HG03432 (cell line): ENCODE measurements around the gene SYNJ2.

ENCODE experiments used
- ATAC-seq: cut with Tn5 transposase; IDR thresholded peaks from one replicate; pipeline ENCODE4 v1.9.1; 2021; ENCODE audit warnings: mild to moderate bottlenecking, moderate library complexity; ENCODE audit not compliant: unreplicated experiment

Gene SYNJ2

DNA sequence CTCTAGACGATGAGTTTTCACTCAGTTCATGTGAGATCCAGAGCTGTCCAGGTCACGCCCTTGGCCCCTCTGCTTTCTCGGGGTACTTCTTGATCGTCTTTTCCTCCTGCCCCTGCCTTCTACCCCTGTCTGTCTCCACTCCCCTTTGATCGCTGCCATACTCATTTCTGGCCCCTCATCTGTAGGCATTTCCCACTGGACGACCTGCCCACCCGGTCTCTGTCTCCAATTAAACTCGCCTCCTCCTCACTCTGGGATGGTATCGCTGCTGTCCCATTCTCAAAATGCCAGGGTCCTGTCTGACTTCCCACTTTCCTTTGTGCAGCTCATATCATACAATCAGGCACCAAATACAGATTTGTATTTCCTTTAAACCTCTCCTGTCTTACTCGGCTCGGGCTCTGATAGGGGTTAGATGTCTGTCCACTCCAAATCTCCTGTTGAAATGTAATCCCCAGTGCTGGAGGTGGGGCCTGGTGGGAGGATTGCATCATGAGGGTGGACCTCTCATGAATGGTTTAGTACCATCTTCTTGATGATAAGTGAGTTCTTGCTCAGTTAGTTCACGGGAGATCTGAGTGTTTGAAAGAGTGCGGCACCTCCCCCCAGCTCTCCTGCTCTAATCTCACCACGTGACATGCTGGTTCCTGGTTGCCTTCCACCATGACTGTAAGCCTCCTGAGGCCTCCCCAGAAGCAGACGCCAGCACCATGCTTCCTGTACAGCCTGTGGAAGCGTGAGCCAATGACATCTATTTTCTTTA is 3.5 kb upstream of the SYNJ2 start:
- ATAC-seq, result no peak

DNA sequence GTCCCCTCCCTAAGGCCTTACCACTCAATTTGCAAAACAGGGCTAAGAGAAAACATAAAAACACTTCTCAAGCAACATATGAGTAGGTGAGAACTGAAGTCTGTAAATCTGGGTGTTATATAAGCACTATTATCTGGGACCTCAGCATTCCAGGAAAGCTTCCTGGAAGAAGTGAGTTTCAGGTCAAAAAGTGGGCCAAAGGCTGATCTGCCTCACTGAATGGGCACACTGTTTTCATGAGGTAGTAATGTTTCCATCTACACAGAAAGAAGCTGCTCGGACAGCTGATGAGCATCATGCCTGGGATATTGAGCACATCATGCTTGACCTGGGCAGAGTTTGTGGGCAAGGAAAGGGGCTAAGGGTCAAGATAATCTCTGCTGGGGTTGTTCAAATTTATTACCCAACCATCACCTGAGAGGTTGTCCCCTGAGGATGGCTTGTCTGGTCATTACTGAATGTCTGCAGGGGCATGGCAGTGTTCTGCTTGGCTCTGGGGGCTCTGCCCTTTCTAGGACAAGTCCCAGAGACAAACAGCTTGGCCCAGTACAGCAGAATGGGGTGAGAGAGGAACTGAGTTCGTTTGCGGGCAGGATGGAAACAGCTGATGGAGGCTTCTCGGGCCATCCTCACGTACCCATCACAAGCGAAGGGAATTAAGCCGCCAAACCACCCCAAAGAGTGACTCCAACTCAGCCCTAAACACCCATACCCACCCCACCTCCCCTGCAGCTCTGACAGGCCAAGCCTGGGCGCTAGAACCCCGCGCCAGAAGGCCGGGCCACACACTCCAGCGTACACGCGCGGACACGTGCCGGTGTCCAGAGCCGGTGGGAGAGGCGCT is 1.2 kb upstream of the SYNJ2 start:
- peak; percentile 2 for ATAC-seq

DNA sequence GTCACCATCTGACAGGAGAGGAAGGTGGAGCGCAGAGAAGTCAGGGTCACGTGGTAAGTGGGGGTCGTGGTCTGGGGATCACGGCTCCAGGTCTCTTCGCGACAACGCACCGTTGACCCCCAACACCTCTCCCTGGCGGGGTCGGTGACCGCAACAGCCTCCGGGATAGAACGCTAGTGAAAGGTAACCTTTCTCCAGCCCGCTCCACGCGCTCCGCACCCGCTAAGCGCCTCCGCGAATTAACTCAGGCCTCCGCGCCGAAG is 600 bp upstream of the SYNJ2 start:
- peak; percentile 39 for ATAC-seq

DNA sequence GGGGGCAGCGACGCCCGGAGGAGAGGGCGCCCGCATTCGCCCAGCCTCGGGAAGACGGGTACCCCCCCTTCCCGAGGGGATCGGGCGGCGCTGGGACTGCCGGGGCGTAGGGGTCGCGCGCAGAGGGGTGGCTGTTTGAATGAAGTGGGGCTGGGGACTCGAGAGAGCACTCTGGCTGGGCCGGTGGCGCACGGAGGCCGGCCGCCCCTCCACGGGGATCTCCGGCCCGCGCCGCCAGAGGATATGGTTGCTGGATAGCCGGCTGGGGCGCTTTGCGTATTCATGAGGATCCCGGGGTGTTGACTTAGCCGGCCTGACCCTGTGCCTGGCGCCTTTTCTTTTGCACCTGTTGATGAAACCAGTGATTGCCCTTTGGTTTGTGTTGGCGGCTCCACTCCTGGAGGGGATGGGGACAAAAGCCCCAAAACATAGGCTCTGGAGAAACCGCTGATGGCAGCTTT is 469 bp downstream of the SYNJ2 start:
- ATAC-seq, result peak; percentile 38

DNA sequence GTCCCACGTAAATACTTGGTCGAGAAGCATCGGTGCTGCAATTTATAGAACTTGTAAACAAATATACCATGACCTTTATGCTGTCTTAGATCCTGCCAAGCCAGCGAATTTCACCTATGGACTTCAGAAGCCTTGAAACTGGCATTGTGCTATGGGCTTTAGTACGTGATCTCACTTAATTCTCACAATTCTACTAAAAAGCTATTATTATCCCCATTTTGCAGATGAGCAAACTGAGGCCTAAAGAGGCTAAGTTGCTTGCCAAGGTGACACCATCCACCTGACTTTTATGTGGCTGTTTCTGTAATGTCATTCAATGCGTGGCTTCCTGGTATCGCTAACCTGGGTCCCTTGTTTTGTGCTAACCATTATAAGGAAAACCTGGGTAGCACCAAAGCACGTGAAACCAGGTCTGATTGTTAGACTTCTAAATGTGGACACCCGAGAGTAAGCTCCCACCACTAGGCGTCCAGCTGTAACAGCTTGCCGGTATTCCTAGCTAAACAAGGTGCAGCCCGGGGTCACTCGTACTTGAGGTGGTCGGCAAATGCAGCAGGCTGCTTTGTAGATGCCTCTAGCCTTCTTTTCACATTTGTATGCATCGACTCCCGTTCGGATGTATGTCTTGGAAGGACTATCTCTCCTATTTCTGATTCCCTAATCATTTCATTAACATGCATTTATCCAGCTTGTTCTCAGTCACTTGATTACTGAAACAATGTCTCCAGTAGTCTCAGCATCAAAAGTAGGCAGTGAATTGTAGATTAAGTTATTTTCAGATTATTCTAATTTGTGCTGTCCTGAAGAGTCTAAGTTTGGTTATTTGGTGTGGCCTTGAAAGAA is 1.1 kb downstream of the SYNJ2 start:
- ATAC-seq, result no peak

DNA sequence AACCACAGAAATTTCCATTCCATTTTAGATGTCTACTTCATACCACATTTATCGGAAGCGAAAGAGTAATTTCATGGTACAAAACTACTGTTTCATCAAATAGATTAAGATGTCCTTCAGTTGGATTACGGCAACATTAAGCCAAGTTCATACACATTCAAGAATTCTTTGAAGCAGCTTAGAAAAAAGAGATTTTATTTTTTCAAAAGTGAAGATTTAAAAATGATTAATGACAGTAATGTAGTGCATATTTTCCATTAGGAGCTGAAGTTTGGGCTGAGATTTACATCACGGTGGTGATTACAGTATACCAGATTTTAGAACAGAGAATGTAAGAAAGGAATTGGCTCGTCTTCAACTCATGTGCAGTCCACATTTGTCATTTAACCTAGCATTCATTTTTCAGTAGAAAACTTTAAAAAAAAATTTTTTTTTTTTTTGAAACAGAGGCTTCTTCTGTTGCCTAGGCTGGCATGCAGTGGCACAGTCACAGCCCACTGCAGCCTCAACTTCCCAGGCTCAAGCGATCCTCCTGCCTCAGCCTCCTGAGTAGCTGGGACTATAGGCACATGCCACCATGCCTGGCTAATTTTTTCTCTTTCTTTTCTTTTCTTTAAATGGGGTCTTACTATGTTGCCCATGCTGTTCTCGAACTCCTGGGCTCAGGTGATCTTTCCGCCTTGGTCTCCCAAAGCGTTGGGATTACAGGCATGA is 1.9 kb downstream of the SYNJ2 start:
- no peak for ATAC-seq

DNA sequence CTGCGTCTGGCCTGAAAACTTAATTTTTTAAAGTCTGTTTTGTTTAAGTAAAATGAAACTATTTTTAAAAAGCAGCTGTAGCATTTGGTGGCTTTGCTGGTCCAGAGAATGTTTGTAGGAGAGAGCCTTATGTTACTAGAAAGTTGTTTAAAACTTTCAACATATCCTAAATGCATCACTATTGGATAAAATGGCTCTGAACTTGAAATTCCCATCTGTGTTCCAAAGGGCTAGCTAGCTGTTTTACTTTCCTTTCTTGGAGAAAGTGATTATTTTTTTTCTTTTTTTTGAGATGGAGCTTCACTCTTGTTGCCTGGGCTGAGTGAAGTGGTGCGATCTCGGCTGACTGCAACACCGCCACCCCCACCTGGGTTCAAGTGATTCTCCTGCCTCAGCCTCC is 2.5 kb downstream of the SYNJ2 start:
- ATAC-seq, result no peak

DNA sequence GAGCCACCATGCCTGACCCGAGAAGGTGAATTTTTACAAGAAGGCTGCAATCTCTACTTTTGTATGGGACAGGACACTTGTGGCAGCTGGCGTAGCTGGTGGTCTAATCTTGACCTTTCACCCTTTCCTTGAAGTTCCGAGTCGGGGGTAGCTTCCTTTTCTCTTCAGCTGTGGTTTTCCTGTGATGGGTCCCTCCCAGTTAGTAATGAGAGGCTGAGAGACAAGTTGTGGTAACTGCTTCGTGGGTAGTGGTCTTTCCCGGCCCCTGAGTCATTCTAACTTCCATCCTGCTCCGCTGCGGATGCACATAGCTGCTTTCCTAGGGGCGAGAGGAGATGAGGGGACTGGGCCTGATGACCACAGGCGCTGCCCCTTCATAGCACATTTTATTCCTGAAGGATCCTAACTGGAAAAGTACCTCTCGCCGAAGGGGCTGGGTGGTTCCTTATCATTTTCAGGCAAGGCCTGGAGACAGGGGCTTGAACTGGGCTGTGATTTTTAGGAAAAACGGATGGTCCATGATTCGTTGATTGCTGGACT is 3.1 kb downstream of the SYNJ2 start:
- no peak for ATAC-seq

DNA sequence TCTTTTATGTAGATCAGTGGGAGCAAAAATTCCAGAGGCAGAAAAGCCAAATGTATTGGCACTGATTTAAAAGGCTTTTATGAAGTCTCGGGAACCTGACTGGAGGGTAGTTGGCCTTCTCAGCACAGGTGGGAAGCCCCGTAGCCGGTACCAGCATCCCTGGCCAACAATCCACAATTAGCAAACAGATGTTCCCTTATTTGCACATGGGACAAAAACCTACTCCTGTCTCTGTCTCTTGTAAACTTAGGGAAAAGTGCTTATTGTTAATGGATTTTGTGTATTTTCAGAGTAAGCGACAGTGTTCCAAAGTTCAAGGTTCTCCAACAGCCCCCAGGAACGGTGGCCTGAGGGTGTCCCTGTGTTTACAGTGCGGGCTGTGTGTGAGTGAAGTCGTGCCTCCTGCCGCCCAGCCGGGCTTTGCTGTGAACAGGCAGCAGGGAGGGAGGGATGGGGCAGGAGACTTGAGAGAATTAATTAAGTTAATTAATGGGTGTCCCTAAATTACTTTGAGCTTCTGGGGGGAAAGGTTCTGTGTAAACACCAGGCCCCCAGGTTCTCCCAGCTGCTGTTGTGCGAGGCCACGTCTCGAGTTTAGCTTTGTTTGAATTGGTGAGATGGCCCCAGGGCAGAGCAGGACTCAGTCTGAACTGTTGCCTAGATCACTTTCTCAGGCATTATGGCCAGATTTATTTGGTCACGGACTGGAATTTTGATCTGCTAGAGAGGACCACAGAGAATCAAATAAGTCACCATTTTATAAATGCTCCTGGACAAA is 3.9 kb downstream of the SYNJ2 start:
- no peak for ATAC-seq

DNA sequence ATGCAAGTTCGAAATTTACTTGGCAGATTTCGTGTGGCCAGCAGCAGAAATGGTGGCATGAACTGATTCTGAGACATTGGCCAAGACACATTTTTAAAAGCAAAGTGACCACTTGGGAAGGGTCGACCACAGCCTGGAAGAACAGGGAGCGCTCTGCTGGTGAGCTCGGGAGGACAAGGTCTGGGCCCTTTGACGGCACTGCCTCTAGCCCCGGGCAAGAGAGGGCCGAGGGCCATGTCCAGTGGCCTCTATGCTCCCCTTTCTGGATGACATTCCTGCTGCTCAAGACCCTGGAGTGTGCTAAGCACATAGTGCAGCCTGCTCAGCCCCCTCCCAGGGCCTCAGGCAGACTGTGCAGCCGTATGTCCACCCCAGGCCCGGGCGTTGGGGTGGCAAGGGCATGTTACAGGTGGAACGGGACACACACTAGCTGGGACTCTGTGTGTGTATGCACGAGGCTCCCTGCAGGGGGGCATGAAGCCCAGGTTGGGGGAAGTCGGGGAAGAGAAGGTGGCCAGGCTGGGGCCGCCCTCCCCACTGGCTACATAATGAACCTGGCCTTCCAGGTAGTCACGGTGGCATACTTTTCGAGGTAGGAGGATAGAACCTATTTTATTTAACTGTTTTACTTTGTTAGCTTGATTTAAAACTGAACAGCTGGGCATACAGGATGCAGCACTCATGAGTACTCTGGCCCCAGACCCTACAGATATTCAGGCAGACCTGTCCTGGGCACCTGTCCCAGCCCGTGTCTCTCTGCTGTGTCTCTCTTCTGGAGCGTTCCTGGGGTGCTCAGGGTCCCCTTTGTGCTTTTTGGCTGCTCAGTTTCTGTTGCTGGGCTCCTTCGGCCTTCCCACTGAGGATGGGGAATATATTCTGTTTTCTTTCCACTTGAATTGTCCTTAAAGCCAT is 6.4 kb downstream of the SYNJ2 start:
- no peak for ATAC-seq

DNA sequence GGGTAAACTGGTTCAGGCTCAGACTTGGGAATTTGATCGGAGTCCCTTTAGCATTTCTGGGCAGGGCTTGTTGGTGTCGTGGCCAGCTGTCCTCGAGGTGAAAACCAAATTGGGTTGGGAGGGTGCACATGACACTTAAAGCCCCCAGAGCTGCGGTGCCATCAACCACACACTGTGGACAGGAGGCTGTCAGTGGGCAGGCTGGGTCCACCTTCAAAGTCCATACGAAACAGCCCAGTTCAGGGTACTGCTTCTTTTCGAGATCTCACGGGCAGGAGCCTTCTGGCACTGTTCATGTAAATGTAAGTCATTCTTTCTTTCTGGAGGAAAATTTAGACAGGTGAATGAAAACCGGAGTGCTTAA is 7.0 kb downstream of the SYNJ2 start:
- no peak for ATAC-seq

DNA sequence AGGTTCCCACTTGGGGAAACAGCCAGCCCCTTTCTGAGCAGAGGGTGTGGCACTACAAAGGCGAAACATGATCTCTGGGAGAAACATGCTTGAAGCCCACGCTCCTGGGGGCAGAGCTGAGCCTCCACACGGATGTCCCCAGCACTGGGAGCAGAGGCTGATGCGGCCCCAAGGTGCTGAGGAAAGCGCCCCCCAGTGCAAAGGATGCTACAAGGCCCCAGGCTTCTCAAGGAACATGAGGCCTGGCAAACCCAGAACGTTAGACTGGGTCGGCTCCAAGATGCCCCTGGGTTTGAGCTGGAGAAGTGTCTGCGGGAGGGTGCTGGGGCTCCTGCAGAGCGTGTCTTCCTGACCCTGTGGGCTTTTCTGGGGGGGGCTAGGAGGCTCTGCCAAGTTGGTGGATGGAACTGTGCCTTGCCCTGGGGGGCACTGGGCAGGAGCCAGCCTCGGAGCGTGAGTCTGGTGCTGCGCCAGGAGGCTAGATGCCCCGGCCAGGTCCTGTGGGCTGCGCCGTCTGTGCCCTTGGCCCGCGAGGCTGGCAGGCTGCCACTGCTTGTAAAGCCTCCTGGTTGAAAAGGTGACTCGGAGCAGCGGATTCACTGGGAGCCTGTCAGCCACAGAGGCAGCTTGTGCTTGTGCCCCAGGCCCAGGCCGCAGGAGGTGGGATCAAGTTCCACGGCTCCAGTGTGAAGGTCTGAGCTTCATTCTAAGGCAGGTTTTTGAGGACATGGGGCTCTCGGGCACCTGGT is 8.1 kb downstream of the SYNJ2 start:
- ATAC-seq, result no peak

DNA sequence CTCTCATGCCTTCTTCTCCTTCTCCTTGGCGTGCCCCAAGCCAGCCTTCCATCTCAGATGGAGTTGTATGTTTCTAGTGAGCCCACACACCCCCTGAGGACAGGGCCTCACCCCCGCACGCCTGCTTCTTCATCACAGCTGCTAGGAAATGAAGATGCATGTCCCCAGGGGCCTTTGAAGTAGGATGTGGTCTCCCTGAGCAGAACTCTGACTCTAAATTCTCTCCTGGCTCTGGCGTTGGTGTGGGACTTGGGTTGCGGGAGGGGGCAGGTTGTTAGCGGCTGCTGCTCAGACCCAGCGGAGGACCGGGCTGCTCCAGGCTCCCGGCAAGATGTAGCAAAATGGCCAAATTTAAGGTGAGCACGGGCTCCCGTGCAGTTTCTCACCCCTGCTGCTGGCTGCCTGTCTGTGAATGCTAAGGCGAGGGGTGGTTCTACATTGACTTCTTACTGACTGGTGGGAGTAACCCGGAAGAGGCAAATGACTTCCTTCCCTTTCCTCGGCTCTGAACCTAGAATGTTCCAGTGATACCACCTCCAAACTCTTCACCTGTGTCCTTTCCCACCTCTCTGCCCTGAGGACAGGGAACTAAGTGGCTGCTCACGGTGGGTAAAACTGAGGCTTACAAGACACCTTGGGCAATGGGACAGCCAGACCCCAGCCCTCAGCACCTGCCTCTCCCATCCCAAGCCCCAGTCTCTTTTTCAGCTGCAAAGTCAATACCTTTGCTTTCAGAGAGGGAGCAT is 8.8 kb downstream of the SYNJ2 start:
- ATAC-seq, result peak; percentile 74

DNA sequence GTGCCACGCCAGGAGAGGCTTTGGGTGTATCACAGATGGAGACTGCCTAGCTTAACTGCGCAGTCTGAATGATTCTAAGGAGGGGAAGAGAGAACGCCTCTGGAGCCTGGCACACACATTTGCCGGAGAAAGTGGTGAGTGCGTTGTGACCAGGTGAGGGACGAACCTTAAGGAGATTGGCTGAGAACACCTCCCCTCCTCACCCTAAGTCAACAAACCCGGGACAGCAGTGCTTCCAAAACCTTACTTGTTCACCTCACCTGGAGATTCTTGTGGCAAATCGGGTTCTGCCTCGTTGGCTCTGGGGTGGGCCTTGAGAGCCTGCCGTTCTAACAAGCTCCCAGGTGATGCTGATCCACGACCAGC is 9.4 kb downstream of the SYNJ2 start:
- no peak for ATAC-seq

DNA sequence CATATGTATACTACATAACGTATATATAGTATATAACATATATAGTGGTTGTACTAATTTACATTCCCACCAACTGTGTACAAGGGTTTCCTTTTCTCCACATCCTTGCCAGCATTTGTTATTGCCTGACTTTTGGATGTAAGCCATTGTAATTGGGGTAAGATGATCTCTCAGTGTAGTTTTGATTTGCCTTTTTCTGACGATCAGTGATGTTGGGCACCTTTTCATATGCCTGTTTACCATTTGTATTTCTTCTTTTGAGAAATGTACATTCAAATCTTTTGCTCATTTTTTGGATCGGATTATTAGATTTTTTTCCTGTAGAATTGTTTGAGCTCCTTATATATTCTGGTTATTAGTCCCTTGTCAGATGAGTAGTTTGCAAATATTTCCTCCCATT is 11.4 kb downstream of the SYNJ2 start:
- no peak for ATAC-seq

DNA sequence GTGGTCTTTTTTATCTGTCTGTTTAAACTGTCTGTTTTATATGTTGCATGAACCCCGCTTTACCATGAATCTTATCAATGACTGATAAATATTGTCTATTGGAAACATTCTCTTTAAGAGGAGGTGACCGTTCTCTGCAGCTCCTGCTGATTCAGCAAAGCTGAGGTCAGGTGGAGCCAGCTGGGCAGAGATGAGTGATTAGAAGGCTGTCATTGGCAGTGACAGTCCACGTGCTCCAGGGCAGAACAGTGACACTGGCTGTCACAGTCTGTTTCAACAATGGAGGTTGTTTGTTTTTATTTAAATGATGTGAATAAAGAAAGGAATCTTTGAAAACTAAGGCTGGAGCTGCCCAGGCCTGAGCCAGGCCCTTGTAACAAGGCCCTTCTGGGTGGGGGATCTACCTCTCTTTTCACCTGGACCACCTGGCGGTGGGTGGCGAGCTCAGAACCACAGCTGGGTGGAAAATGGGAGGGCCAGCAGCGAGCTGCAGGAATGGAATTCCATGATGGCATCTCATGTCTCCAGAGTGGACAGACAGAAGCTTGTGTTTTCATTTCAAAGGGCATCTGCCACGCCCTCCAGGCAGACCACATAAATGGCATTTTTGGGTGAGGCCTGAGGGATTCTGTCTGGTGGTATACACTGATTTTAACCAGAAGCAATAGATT is 12.6 kb downstream of the SYNJ2 start:
- no peak for ATAC-seq

DNA sequence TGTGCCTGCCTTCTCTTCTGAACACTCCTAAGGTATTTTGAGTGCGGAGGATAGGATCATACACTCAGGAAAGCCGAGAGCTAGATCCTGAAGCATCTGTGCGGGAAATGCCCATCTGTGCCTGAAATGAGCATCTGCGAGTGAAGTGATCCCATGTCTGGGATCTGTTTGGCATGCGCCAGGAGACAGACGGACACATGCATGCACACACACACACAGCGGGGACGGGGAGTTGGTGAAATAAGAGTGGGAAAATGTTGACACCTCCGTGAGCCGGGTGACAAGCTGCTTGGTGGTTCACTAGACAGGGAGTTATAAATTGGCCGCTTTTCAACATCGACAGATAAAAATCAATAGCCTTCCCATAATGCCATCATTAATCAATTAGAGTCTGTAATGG is 13.8 kb downstream of the SYNJ2 start:
- no peak for ATAC-seq
